Loucy (cell line): ENCODE data around the gene CDH4.

Source experiments
- H2AFZ ChIP-seq: fragments of 200-600 bp; sonication (generic); 2 replicates; pipeline ENCODE4 v1.6.0; 2016; ENCODE audit warnings: antibody characterized with exemption, mild to moderate bottlenecking, low read length, moderate library complexity
- H3F3A ChIP-seq: fragments of 200-600 bp; 2 replicates; pipeline ENCODE4 v1.6.0; 2016; ENCODE audit warnings: antibody characterized with exemption, low read depth, mild to moderate bottlenecking
- H3K27me3 ChIP-seq: fragments of 200-600 bp; sonication (generic); 2 replicates; pipeline ENCODE4 v1.6.1; 2014; ENCODE audit warnings: low read length, mild to moderate bottlenecking; ENCODE audit not compliant: insufficient read depth, poor library complexity, severe bottlenecking
- H3K36me3 ChIP-seq: fragments of 200-600 bp; sonication (generic); 2 replicates; pipeline ENCODE4 v1.6.1; 2016; ENCODE audit warnings: low read length; ENCODE audit not compliant: insufficient read depth
- H3K4me1 ChIP-seq: fragments of 200-600 bp; sonication (generic); 2 replicates; pipeline ENCODE4 v1.5.1; 2014; ENCODE audit warnings: low read length, mild to moderate bottlenecking; ENCODE audit not compliant: insufficient read depth, poor library complexity, severe bottlenecking
- H3K4me2 ChIP-seq: fragments of 200-600 bp; sonication (generic); 2 replicates; pipeline ENCODE4 v1.6.0; 2014; ENCODE audit warnings: antibody characterized with exemption, low read length, low read depth, mild to moderate bottlenecking; ENCODE audit not compliant: poor library complexity, severe bottlenecking
- H3K4me3 ChIP-seq: fragments of 200-600 bp; sonication (generic); 2 replicates; pipeline ENCODE4 v1.5.1; 2014; ENCODE audit warnings: low read length, mild to moderate bottlenecking, mixed read lengths; ENCODE audit not compliant: poor library complexity, severe bottlenecking
- H3K79me2 ChIP-seq: fragments of 200-600 bp; sonication (generic); 2 replicates; pipeline ENCODE4 v1.6.1; 2014; ENCODE audit warnings: low read length; ENCODE audit not compliant: insufficient read depth
- H3K9ac ChIP-seq: fragments of 200-600 bp; sonication (generic); 2 replicates; pipeline ENCODE4 v1.6.0; 2014; ENCODE audit warnings: mild to moderate bottlenecking, low read depth, low read length, moderate library complexity; ENCODE audit not compliant: poor library complexity, severe bottlenecking
- H3K9me2 ChIP-seq: fragments of 200-600 bp; sonication (generic); replicated peaks from 2 replicates; pipeline ENCODE4 v1.6.1; 2016; ENCODE audit warnings: low read depth, low read length, mixed read lengths
- H3K9me3 ChIP-seq: fragments of 200-600 bp; sonication (generic); 2 replicates; pipeline ENCODE4 v1.6.1; 2014; ENCODE audit warnings: mild to moderate bottlenecking, antibody characterized with exemption, low read length, low read depth; ENCODE audit not compliant: insufficient read depth
- H4K20me1 ChIP-seq: fragments of 200-600 bp; sonication (generic); 2 replicates; pipeline ENCODE4 v1.6.0; 2014; ENCODE audit warnings: antibody characterized with exemption, low read length, mild to moderate bottlenecking; ENCODE audit not compliant: insufficient read depth, poor library complexity, severe bottlenecking
- EZH2phosphoT487 ChIP-seq: fragments of 200-600 bp; IDR thresholded peaks from 2 replicates; pipeline ENCODE4 v1.6.1; 2018; ENCODE audit warnings: antibody characterized with exemption, mild to moderate bottlenecking, moderate library complexity, borderline replicate concordance
- TF ChIP-seq, protein P1 (sequence below): fragments of 200-600 bp; sonication (generic); conservative IDR thresholded peaks from 2 replicates; pipeline ENCODE4 v1.5.1; 2014; ENCODE audit warnings: mild to moderate bottlenecking, antibody characterized with exemption, low read length

Gene CDH4

DNA sequence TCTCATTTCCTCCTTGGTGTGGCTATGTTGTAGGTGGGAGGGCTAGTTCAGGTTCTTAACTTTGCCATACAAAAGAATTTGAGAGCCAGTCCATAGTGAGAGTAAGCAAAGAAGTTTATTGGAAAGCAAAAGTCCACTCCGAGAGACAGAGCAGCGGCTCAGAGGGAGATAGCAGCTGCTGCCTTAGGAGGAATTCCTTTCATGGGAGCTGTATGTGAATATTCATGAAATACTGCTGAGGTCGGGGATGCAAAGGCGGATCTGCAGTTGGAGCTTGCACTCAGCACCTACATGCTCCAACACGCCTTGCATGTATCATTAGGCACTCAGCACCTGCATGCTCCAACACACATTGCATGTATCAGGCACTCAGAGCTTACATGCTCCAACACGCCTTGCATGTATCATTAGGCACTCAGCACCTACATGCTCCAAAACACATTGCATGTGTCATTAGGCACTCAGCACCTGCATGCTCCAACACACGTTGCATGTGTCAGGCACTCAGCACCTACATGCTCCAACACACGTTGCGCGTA, 54.9 kb downstream of the CDH4 start:
- Histone ChIP-seq H3K9ac (no peak overlapping the region), H3K4me2 (no peak overlapping the region), H3K79me2 (no peaks in the 10 kb centered on the region), H2AFZ (no peak overlapping the region), H3K4me3 (no peak overlapping the region), H4K20me1 (no peaks in the 10 kb centered on the region), H3K9me2 (no peaks in the 10 kb centered on the region), H3K4me1 (no peaks in the 10 kb centered on the region), H3F3A (no peaks in the 10 kb centered on the region), H3K27me3 (no peaks in the 10 kb centered on the region), H3K36me3 (no peaks in the 10 kb centered on the region), H3K9me3 (no peaks in the 10 kb centered on the region)
- TF ChIP-seq EZH2phosphoT487 = no peak
- TF ChIP-seq, protein P1, sequence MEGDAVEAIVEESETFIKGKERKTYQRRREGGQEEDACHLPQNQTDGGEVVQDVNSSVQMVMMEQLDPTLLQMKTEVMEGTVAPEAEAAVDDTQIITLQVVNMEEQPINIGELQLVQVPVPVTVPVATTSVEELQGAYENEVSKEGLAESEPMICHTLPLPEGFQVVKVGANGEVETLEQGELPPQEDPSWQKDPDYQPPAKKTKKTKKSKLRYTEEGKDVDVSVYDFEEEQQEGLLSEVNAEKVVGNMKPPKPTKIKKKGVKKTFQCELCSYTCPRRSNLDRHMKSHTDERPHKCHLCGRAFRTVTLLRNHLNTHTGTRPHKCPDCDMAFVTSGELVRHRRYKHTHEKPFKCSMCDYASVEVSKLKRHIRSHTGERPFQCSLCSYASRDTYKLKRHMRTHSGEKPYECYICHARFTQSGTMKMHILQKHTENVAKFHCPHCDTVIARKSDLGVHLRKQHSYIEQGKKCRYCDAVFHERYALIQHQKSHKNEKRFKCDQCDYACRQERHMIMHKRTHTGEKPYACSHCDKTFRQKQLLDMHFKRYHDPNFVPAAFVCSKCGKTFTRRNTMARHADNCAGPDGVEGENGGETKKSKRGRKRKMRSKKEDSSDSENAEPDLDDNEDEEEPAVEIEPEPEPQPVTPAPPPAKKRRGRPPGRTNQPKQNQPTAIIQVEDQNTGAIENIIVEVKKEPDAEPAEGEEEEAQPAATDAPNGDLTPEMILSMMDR = no peak

DNA sequence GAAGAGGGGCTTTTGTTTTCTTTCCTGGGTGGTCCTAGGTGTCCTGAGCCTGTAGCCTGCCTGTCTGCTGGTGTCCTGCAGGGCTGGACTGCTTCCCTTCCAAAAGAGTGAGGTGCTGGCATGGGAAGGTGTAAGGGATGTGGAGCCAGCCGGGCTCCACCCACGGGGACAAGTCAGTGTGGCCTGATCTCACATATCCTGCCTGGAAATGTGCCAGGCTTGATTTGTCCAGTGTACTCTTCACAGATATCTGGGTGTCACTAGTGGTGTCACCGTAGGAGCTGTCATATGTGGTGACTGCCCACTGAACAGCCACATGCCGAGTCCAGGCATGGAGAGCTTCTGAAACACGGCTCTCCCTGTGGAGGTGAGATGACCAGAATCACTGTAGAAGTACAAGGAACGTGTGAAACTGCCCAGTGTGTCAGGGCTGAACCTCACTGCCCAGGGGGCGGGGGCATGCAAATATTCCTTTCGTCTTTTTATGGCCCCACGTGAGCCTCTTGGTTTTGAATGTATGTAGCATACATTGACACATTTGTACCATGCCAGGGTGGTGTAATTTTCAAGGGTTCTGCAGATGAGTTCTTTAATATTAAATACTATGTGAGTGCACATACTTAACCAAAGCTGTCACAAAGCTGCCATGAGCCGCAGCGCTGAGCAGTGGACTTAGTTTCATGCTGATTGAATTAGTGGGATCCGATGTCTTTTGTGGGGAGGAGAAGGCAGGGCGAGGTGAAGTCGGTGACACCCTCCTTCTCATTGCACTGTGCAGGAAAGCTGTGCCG, 55.8 kb downstream of the CDH4 start:
- no peaks in the 10 kb centered on the region for H3K4me1 ChIP-seq
- H3K4me2 ChIP-seq = no peak overlapping the region
- H3K27me3 ChIP-seq = no peaks in the 10 kb centered on the region
- no peaks in the 10 kb centered on the region for H3K36me3 ChIP-seq
- no peak for TF ChIP-seq EZH2phosphoT487
- TF ChIP-seq, protein P1 = no peak
- no peaks in the 10 kb centered on the region for H3K79me2 ChIP-seq
- H3K9ac ChIP-seq = no peak overlapping the region
- H2AFZ ChIP-seq = no peak overlapping the region
- no peak overlapping the region for H3K4me3 ChIP-seq
- H3K9me3 ChIP-seq = no peaks in the 10 kb centered on the region
- H3F3A ChIP-seq = no peaks in the 10 kb centered on the region
- no peaks in the 10 kb centered on the region for H4K20me1 ChIP-seq
- no peaks in the 10 kb centered on the region for H3K9me2 ChIP-seq

DNA sequence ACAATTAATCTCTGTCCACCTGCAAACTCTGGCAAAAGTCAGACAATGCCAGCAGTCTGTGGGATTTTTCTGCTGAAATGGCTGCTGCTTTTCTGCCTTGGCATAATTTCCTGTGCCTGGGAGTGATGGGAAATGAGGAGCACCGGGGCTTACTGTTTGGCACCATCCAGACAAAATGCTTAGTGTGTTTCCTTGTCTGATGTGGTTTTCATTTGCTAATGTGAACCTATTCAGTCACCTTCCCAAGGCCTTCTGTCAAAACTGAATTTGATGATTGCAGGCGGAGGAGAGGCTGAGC, 56.4 kb downstream of the CDH4 start:
- Histone ChIP-seq H3K9ac (no peak overlapping the region), H4K20me1 (no peaks in the 10 kb centered on the region), H3K27me3 (no peaks in the 10 kb centered on the region), H3F3A (no peaks in the 10 kb centered on the region), H3K4me2 (no peak overlapping the region), H3K36me3 (no peaks in the 10 kb centered on the region), H3K4me1 (no peaks in the 10 kb centered on the region), H2AFZ (no peak overlapping the region), H3K9me3 (no peaks in the 10 kb centered on the region), H3K4me3 (no peak overlapping the region), H3K79me2 (no peaks in the 10 kb centered on the region), H3K9me2 (no peaks in the 10 kb centered on the region)
- TF ChIP-seq EZH2phosphoT487 = no peak
- TF ChIP-seq, protein P1 = no peak
